NCI-H345 treated with DMSO at 0.1 percent for 48 hours (cell line): ENCODE measurements around the gene STARD3.

Experiments
- DNase-seq: peaks from one replicate; lab custom pipeline; 2025; ENCODE audit not compliant: unreplicated experiment; lab: John Stamatoyannopoulos, UW

The STARD3 gene

GRCh38 chr17:39603304-39604016 is 33.5 kb upstream of the STARD3 start:
- DNase-seq = no peak

GRCh38 chr17:39604911-39605491 is 31.9 kb upstream of the STARD3 start:
- DNase-seq = no peak

GRCh38 chr17:39605492-39606433 is 31.2 kb upstream of the STARD3 start:
- no peak for DNase-seq

- no peak for DNase-seq
Measured at GRCh38 chr17:39606434-39607056, 30.4 kb upstream of the STARD3 start.

GRCh38 chr17:39607057-39607850 is 29.7 kb upstream of the STARD3 start:
- DNase-seq = no peak

GRCh38 chr17:39607851-39608130 is 29.2 kb upstream of the STARD3 start, which contains the start of gene NEUROD2:
TSS of gene NEUROD2 (minus strand) at chr17:39607920. CDS start at chr17:39606599, 1,321 bp downstream.
- DNase-seq = no peak

GRCh38 chr17:39608142-39608981 is 28.6 kb upstream of the STARD3 start:
- DNase-seq = no peak

- no peak for DNase-seq
Measured at GRCh38 chr17:39609416-39610025, 27.4 kb upstream of the STARD3 start.

GRCh38 chr17:39611401-39612112 is 25.4 kb upstream of the STARD3 start:
- no peak for DNase-seq

GRCh38 chr17:39612291-39612894 is 24.6 kb upstream of the STARD3 start:
- DNase-seq = no peak

GRCh38 chr17:39612935-39613464 is 23.9 kb upstream of the STARD3 start:
- no peak for DNase-seq

GRCh38 chr17:39614545-39615157 is 22.3 kb upstream of the STARD3 start:
- no peak for DNase-seq

- DNase-seq = no peak
Measured at GRCh38 chr17:39615434-39615833, 21.5 kb upstream of the STARD3 start.

- no peak for DNase-seq
Measured at GRCh38 chr17:39617100-39617445, 19.9 kb upstream of the STARD3 start.

GRCh38 chr17:39617446-39618245 is 19.3 kb upstream of the STARD3 start:
- DNase-seq = peak; percentile 45

- no peak for DNase-seq
Measured at GRCh38 chr17:39618246-39618913, 18.6 kb upstream of the STARD3 start.
